Measurements from ENCODE around the gene RBM8A.

RBM8A gene

DNA sequence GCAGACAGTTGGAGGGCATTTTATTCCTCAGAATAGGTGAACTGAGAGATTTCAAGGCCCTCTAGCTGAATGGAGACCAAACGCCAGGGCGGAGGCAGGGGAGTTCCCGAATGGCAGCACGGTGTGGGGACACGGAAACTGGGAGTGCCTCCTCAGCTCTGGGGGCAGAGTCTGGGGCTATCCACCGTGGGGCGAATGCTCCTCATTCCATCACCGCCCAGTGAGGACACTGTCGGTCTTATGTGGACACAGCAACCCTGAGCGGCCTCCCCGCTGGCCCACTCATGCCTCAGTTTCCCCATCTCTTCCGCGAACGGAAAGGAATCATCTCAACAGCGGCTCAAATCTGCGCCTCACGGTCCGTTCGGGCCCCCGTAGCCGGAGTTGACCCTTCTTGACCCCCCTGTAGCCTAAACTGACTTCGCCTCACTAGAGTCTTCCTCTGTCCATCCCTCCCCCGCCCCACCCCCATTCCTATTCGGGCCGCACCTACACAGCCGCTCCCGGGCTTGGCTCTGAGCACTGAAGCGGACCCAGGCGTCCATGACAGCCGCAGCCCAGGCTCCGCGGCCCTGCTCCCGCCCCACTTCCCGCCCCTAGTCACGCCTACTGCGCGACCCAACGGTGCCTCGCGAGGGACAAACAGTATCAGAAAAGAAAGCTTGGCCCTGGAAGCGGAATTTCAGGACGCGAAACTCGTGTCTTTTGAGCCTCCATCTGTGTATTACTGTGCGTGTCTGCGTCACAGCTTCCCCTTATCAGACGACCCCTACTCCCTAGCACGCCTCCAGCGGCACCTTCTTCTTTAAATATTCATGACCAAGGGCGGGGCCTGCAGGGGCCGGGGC lies 8.9 kb downstream of the RBM8A start, which contains the start of gene PEX11B:
PEX11B (minus strand) TSS at position 574 of the 848 bp plus-strand sequence; CDS start at position 545, 29 bp downstream.
- Histone ChIP-seq H3K9me3 (ENCODE audit: low read length) (no peaks in the 10 kb centered on the region), H4K20me1 (ENCODE audit: insufficient read depth, low read length) (no peaks in the 10 kb centered on the region), H3K4me3 (ENCODE audit: low read depth, low read length, poor library complexity, severe bottlenecking) (peak within 1 kb of the TSS; percentile 93), H2AFZ (ENCODE audit: low read length) (no peak within 1 kb of the TSS), H3K27ac (ENCODE audit: low read depth, low read length, poor library complexity, severe bottlenecking) (peak within 1 kb of the TSS; percentile 61), H3K9me2 (ENCODE audit: low read depth, low read length) (no peaks in the 10 kb centered on the region), H3K4me1 (ENCODE audit: insufficient read depth, low read length, severe bottlenecking) (peaks cover 22% of the 10 kb centered on the region), H3K9ac (ENCODE audit: low read length) (peak within 1 kb of the TSS; percentile 76), H3K36me3 (ENCODE audit: insufficient read depth, low read length) (peaks cover 22% of the 10 kb centered on the region), H3K27me3 (ENCODE audit: insufficient read depth, low read length) (no peaks in the 10 kb centered on the region), H3K79me2 (ENCODE audit: insufficient read depth, low read length) (no peaks in the 10 kb centered on the region), H3K4me2 (ENCODE audit: low read length) (peak within 1 kb of the TSS; percentile 96), H3F3A (ENCODE audit: insufficient read depth, low read length) (peaks cover 8% of the 10 kb centered on the region; the same call in 1 of the 2 replicates)
- no peak for TF ChIP-seq CTCF (IDR thresholded peaks at IDR 0.05; ENCODE audit: low read length)

- Histone ChIP-seq H2AFZ (ENCODE audit: low read length) (no peak overlapping the region), H3K36me3 (ENCODE audit: insufficient read depth, low read length) (peaks cover 17% of the 10 kb centered on the region), H3K9me2 (ENCODE audit: low read depth, low read length) (no peaks in the 10 kb centered on the region), H3F3A (ENCODE audit: insufficient read depth, low read length) (peaks cover 5% of the 10 kb centered on the region; the same call in 1 of the 2 replicates), H3K79me2 (ENCODE audit: insufficient read depth, low read length) (no peaks in the 10 kb centered on the region), H3K9me3 (ENCODE audit: low read length) (no peaks in the 10 kb centered on the region), H3K9ac (ENCODE audit: low read length) (peak overlapping the region; percentile 76), H3K4me2 (ENCODE audit: low read length) (peak overlapping the region; percentile 96), H3K27me3 (ENCODE audit: insufficient read depth, low read length) (no peaks in the 10 kb centered on the region), H3K4me3 (ENCODE audit: low read depth, low read length, poor library complexity, severe bottlenecking) (peak overlapping the region; percentile 93), H4K20me1 (ENCODE audit: insufficient read depth, low read length) (no peaks in the 10 kb centered on the region), H3K27ac (ENCODE audit: low read depth, low read length, poor library complexity, severe bottlenecking) (peak overlapping the region; percentile 61), H3K4me1 (ENCODE audit: insufficient read depth, low read length, severe bottlenecking) (peaks cover 22% of the 10 kb centered on the region)
- no peak for TF ChIP-seq EZH2 (IDR thresholded peaks at IDR 0.05; ENCODE audit: borderline replicate concordance, low read length)
- no peak for TF ChIP-seq CTCF (IDR thresholded peaks at IDR 0.05; ENCODE audit: low read length)
Measured at GRCh38 chr1:145917595-145917994, 9.7 kb downstream of the RBM8A start.

- TF ChIP-seq EZH2 (IDR thresholded peaks at IDR 0.05; ENCODE audit: borderline replicate concordance, low read length) (no peak), CTCF (IDR thresholded peaks at IDR 0.05; ENCODE audit: low read length) (no peak)
- H3K9me3 ChIP-seq (ENCODE audit: low read length), result no peaks in the 10 kb centered on the region
- H3K4me3 ChIP-seq (ENCODE audit: low read depth, low read length, poor library complexity, severe bottlenecking), result no peak overlapping the region
- H2AFZ ChIP-seq (ENCODE audit: low read length), result no peak overlapping the region
- no peak overlapping the region for H3K4me2 ChIP-seq (ENCODE audit: low read length)
- H4K20me1 ChIP-seq (ENCODE audit: insufficient read depth, low read length), result no peaks in the 10 kb centered on the region
- H3K27me3 ChIP-seq (ENCODE audit: insufficient read depth, low read length), result no peaks in the 10 kb centered on the region
- H3F3A ChIP-seq (ENCODE audit: insufficient read depth, low read length), result peaks cover 5% of the 10 kb centered on the region; the same call in 1 of the 2 replicates
- peaks cover 22% of the 10 kb centered on the region for H3K36me3 ChIP-seq (ENCODE audit: insufficient read depth, low read length)
- no peaks in the 10 kb centered on the region for H3K9me2 ChIP-seq (ENCODE audit: low read depth, low read length)
- no peaks in the 10 kb centered on the region for H3K79me2 ChIP-seq (ENCODE audit: insufficient read depth, low read length)
- no peak overlapping the region for H3K9ac ChIP-seq (ENCODE audit: low read length)
- no peak overlapping the region for H3K27ac ChIP-seq (ENCODE audit: low read depth, low read length, poor library complexity, severe bottlenecking)
- peaks cover 22% of the 10 kb centered on the region for H3K4me1 ChIP-seq (ENCODE audit: insufficient read depth, low read length, severe bottlenecking)
Measured at GRCh38 chr1:145916745-145917144, 10.5 kb downstream of the RBM8A start.

Measured in OCI-LY1 (cell line).